HG02852 (cell line): ENCODE measurements around the gene FAM149B1.

Source experiments
- ATAC-seq: cut with Tn5 transposase; IDR thresholded peaks from one replicate; pipeline ENCODE4 v1.9.1; 2021; ENCODE audit warnings: mild to moderate bottlenecking, moderate library complexity; ENCODE audit not compliant: unreplicated experiment

Gene FAM149B1

DNA sequence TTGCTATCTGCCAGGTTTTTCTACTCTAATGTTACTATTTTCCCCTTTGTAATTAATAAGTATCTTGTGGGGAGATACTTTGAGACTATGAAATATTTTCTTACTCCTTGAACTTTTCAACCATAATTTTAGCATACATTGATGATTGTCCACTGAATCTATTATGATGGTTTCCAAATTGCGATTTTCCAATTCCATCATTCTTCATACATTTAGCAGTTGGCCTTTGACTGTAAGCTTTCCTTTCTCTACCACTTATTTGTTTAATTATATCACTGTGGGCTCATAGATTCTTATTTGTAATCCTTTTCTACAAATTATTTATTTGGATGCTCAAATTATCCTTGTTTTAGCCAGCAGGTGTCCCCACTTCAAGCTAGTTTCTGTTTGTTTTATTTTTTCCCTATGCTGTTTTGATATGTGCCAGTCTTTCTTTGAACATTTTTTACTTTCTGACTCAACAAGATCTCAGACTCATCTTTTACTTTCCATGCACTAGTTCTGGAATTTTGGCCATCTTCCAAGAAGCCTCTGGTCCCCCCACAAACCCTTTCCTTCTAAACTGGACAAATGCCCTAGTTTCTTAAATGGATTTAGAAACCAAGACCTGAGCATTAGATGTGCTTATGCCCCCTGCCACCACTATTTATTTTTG, 95.9 kb downstream of the FAM149B1 start:
- no peak for ATAC-seq

DNA sequence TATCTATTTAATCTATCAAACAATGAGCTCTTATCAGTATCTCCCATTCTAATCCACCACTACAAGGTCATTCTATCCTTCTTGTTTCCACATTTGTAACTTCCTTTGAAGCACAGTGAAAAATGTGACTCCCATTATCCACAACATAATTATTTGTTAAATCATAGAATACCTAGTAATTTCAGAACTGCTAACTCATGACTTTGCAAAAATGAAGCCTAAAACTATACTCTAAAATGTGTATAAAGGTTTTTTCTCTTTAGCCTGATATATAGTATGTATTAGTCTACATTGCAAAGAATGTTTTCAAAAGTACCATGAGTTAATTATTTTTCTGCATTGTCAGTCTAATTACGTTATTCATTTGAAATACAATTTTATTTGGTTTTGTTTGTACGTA, 96.5 kb downstream of the FAM149B1 start:
- ATAC-seq, result no peak

DNA sequence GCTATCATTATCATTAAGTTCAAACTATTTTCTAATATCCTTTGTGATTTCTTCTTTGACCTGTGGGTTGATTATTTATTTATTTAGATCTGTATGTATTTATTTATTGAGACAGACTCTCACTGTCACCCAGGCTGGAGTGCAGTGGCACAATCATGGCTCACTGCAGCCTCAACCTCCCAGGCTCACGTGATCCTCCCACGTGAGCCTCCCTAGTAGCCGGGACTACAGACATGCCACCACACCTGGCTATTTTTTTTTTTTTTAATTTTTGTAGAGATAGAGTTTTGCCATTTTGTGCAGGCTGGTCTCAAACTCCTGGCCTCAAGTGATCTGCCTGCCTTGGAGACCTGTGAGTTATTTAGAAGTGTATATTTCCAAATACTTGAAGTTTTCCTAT, 113.2 kb downstream of the FAM149B1 start:
- no peak for ATAC-seq

DNA sequence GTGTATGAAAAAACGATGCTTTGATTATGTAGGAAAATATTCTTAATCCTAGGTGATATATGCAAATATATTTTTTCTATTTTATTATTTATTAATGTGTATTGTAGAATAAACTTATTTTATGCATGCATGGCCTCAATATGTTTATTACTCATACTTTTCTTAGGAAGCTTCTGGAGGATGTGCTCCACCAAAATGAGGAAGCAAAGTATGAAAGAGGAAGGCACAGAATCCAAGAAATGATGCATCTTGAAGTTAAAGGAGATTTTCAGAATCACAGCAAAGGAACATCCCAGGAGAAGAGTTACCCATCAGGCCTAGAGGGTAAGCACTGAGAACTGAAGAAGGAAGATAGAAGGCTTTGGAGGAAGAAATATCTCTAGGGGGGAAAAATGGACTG, 119.5 kb downstream of the FAM149B1 start:
- ATAC-seq, result no peak

DNA sequence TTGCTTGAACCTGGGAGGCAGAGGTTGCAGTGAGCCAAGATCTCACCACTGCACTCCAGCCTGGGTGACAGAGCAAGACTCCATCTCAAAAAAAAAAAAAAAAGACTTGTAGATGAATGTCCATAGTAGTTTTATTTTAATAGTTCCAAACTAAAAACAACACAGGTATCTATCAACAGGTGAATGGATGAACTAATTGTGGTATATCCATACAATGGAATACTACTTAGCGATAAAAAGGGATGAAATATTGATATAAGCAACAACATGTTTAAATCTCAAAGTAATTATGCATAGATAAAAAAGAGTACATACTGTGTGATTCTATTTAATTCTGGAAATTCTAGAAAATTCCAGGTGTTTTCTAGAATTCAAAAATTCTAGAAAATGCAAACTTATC, 122.0 kb downstream of the FAM149B1 start:
- ATAC-seq, result no peak

DNA sequence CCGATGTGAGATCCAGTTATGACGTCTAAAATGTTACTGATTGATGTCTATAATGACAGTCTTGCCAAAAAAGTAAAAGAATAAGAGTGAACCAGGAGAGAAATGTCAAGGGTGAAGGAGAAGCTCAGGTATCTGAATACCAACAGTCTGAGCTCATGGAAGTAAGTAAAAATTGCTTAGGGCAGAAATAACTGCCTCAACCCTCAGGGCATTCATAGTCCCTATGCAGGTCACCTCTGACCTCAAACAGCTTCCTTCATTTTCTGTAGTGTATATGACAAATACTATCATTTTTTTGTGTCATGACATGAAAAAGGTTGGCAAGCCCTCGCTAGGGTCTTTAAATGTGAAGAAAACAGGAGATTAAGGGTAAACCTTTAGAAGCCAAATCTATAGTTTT, 125.5 kb downstream of the FAM149B1 start:
- ATAC-seq, result no peak
